Glutamatergic neuron (in vitro differentiated cells): Measurements from ENCODE around the gene RPS2. TPM values are rescaled to one million over a fixed set of nuclear protein-coding genes. Genes with fewer than 3 reads are reported as not detected.

Experiments used
- DNase-seq: peaks from one replicate; pipeline ENCODE4 v3.0.0; 2022
- H3K27ac Mint-ChIP-seq: one replicate; pipeline ENCODE4 v1.8.0; 2020; ENCODE audit warnings: mild to moderate bottlenecking, mixed read lengths, inconsistent platforms; ENCODE audit not compliant: unreplicated experiment
- H3K27me3 Mint-ChIP-seq: one replicate; pipeline ENCODE4 v1.8.0; 2020; ENCODE audit warnings: mild to moderate bottlenecking, moderate library complexity, mixed read lengths, inconsistent platforms; ENCODE audit not compliant: unreplicated experiment
- H3K36me3 Mint-ChIP-seq: one replicate; pipeline ENCODE4 v1.8.0; 2020; ENCODE audit warnings: mild to moderate bottlenecking, mixed read lengths, inconsistent platforms; ENCODE audit not compliant: unreplicated experiment
- H3K4me1 Mint-ChIP-seq: one replicate; pipeline ENCODE4 v1.8.0; 2020; ENCODE audit warnings: mild to moderate bottlenecking, low read depth, mixed read lengths, inconsistent platforms; ENCODE audit not compliant: unreplicated experiment
- H3K4me3 Mint-ChIP-seq: one replicate; pipeline ENCODE4 v1.8.0; 2020; ENCODE audit warnings: mild to moderate bottlenecking, mixed read lengths, inconsistent platforms; ENCODE audit not compliant: unreplicated experiment
- H3K9me3 Mint-ChIP-seq: one replicate; pipeline ENCODE4 v1.8.0; 2020; ENCODE audit warnings: mild to moderate bottlenecking, moderate library complexity, mixed read lengths, inconsistent platforms; ENCODE audit not compliant: unreplicated experiment
- total RNA-seq: library from RNA; stranded (reverse); fragmentation: NEBNext Ultra II Directional; extraction: Animal tissue kit (Norgen Biotek cat#: 25700); gene quantifications from one replicate; pipeline ENCODE4 v1.2.1, GENCODE V29; 2021; ENCODE audit not compliant: unreplicated experiment
- TF ChIP-seq, protein P1 (sequence below): fragments of 200-600 bp; sonication (generic); IDR thresholded peaks from one replicate; pipeline ENCODE4 v1.5.0; 2021; ENCODE audit not compliant: partially characterized antibody, unreplicated experiment

The RPS2 gene
- total RNA-seq, 1 donor from 2014 or later = 1,772 TPM

DNA sequence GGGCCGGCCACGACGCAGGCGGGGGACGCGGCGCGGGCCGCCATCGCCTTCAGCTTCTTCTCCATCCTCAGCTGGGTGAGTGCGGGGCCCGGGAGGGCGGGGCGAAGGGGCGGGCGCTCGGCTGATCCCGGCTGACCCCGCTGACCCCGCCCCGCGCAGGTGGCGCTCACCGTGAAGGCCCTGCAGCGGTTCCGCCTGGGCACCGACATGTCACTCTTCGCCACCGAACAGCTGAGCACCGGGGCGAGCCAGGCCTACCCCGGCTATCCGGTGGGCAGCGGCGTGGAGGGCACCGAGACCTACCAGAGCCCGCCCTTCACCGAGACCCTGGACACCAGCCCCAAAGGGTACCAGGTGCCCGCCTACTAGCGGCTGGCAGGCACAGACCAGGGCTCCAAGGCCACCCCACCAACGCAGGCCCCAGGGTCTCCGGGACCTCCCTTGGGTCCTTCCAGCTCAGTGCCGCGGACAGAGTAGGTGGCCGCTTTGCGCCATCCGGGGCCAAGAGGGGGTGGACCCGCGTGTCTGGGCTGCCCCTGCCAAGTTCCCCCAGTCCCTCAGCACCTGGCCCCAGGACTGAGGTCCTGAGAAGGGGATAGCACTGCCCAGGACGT, 28.2 kb upstream of the RPS2 start:
- TF ChIP-seq, protein P1, sequence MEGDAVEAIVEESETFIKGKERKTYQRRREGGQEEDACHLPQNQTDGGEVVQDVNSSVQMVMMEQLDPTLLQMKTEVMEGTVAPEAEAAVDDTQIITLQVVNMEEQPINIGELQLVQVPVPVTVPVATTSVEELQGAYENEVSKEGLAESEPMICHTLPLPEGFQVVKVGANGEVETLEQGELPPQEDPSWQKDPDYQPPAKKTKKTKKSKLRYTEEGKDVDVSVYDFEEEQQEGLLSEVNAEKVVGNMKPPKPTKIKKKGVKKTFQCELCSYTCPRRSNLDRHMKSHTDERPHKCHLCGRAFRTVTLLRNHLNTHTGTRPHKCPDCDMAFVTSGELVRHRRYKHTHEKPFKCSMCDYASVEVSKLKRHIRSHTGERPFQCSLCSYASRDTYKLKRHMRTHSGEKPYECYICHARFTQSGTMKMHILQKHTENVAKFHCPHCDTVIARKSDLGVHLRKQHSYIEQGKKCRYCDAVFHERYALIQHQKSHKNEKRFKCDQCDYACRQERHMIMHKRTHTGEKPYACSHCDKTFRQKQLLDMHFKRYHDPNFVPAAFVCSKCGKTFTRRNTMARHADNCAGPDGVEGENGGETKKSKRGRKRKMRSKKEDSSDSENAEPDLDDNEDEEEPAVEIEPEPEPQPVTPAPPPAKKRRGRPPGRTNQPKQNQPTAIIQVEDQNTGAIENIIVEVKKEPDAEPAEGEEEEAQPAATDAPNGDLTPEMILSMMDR = no peak
- Mint-ChIP-seq H3K36me3 (no peaks in the 10 kb centered on the region), H3K9me3 (peaks cover 16% of the 10 kb centered on the region), H3K27me3 (peaks cover 14% of the 10 kb centered on the region), H3K4me1 (peaks cover 5% of the 10 kb centered on the region), H3K4me3 (no peak overlapping the region), H3K27ac (no peak overlapping the region)
- no peak for DNase-seq

DNA sequence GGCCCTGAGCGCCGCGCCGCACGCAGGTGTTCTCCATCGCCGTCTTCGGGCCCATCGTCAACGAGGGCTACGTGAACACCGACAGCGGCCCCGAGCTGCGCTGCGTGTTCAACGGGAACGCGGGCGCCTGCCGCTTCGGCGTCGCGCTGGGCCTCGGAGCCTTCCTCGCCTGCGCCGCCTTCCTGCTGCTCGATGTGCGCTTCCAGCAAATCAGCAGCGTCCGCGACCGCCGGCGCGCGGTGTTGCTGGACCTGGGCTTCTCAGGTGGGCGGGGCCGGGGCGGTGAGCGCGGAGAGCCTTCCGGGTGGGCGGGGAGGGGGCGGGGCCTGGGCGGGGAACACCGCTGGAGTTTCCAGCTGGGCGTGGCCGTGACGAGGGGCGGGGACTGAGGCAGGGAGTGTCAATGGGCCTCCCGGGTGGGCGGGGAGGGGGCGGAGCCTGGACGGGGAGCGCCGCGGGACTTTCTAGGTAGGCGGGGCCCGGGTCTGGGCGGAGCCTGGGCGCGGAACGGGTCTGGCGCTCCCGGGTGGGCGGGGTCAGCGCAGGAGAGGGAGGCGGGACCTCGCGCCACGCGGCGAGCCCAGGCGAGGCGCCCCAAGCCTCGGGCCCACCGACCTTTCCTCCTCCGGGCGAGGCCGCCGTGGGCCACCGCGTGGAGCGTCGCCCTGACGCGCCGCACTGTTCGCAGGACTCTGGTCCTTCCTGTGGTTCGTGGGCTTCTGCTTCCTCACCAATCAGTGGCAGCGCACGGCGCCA, 27.5 kb upstream of the RPS2 start:
- H3K4me3 Mint-ChIP-seq = no peak overlapping the region
- no peak overlapping the region for H3K27ac Mint-ChIP-seq
- peaks cover 14% of the 10 kb centered on the region for H3K27me3 Mint-ChIP-seq
- H3K36me3 Mint-ChIP-seq = no peaks in the 10 kb centered on the region
- TF ChIP-seq, protein P1 = no peak
- DNase-seq = peak; percentile 95
- H3K4me1 Mint-ChIP-seq = peaks cover 5% of the 10 kb centered on the region
- peaks cover 16% of the 10 kb centered on the region for H3K9me3 Mint-ChIP-seq

- H3K4me3 Mint-ChIP-seq = peak overlapping the region; percentile 84
- H3K4me1 Mint-ChIP-seq = peaks cover 5% of the 10 kb centered on the region
- TF ChIP-seq, protein P1 = no peak
- peaks cover 16% of the 10 kb centered on the region for H3K9me3 Mint-ChIP-seq
- no peak for DNase-seq
- H3K36me3 Mint-ChIP-seq = no peaks in the 10 kb centered on the region
- peaks cover 14% of the 10 kb centered on the region for H3K27me3 Mint-ChIP-seq
- H3K27ac Mint-ChIP-seq = peak overlapping the region; percentile 76
Measured at GRCh38 chr16:1991588-1991947, 26.9 kb upstream of the RPS2 start.

GRCh38 chr16:1991135-1991551, 26.5 kb upstream of the RPS2 start:
- H3K36me3 Mint-ChIP-seq = no peaks in the 10 kb centered on the region
- DNase-seq = no peak

More at GRCh38 chr16:1991135-1991551, 26.5 kb upstream of the RPS2 start:
- TF ChIP-seq, protein P1 = no peak
- Mint-ChIP-seq H3K27me3 (peaks cover 14% of the 10 kb centered on the region), H3K27ac (no peak overlapping the region), H3K4me1 (peaks cover 5% of the 10 kb centered on the region), H3K4me3 (peak overlapping the region; percentile 76), H3K9me3 (peaks cover 16% of the 10 kb centered on the region)
